Heart left ventricle (tissue), 16 donors: ENCODE results near the gene RTCB. TPM values are rescaled to one million over a fixed set of nuclear protein-coding genes. Genes with fewer than 3 reads are reported as not detected.

Experiments used
- ATAC-seq, 4 donors: fragments of 200-7000 bp; cut with Tn5 transposase; one replicate each; pipeline ENCODE4 v1.9.1; 2020 to 2022; ENCODE audit warnings: moderate library complexity in 4 of 4, mild to moderate bottlenecking in 3 of 4, moderate number of reproducible peaks in 1 of 4
- DNase-seq, 5 donors: peaks; one replicate each; pipeline ENCODE4 v3.0.0-alpha.2; 2020
- H3K27ac ChIP-seq, 12 donors: fragments of 200-600 bp; sonication (generic) in 4 of 12; one replicate each; pipeline versions ENCODE4 v1.5.0 to v1.8.0; 2016 to 2022; ENCODE audit warnings: mild to moderate bottlenecking in 2 of 12
- H3K27me3 ChIP-seq, 9 donors: fragments of 200-600 bp; sonication (generic) in 2 of 9; one replicate each; pipeline versions ENCODE4 v1.5.1 to v1.8.0; 2016 to 2022; ENCODE audit warnings: mild to moderate bottlenecking in 3 of 9
- H3K36me3 ChIP-seq, 9 donors: fragments of 200-600 bp; sonication (generic) in 2 of 9; one replicate each; pipeline versions ENCODE4 v1.5.0 to v1.8.0; 2018 to 2022; ENCODE audit warnings: mild to moderate bottlenecking in 2 of 9
- H3K4me1 ChIP-seq, 12 donors: fragments of 200-600 bp; sonication (generic) in 4 of 12; one replicate each; pipeline versions ENCODE4 v1.5.0 to v1.8.0; 2016 to 2022; ENCODE audit warnings: mild to moderate bottlenecking in 3 of 12
- H3K4me3 ChIP-seq, 12 donors: fragments of 200-600 bp; sonication (generic) in 4 of 12; one replicate each; pipeline versions ENCODE4 v1.5.0 to v1.8.0; 2017 to 2022; ENCODE audit warnings: mild to moderate bottlenecking in 9 of 12, moderate library complexity in 4 of 12
- H3K9me3 ChIP-seq, 12 donors: fragments of 200-600 bp; sonication (generic) in 4 of 12; one replicate each; pipeline versions ENCODE4 v1.5.0 to v1.8.0; 2016 to 2022; ENCODE audit warnings: mild to moderate bottlenecking in 1 of 12
- CTCF ChIP-seq, 12 donors: fragments of 200-600 bp; sonication (generic) in 4 of 12; IDR thresholded peaks; one replicate each; pipeline versions ENCODE4 v1.5.0 to v1.8.0; 2018 to 2022; ENCODE audit warnings: antibody characterized with exemption in 12 of 12, mild to moderate bottlenecking in 5 of 12
- POLR2A ChIP-seq, 2 donors: fragments of 450-650 bp; IDR thresholded peaks; one replicate each; pipeline ENCODE4 v1.6.1; 2017; ENCODE audit warnings: antibody characterized with exemption in 2 of 2, mild to moderate bottlenecking in 2 of 2, moderate library complexity in 2 of 2
- WGBS, 4 donors: extraction: QIAGEN DNeasy Blood & Tissue Kit in 2 of 4; methylation state at CpG; one replicate each; pipeline versions ENCODE4 v1.1.5 to v1.1.7; 2013 to 2018; 5-methylcytosine and 5-hydroxymethylcytosine counted together
- intact Hi-C, 10 donors: fragments of 100-400 bp; cut with DNase I; formaldehyde crosslinking; loops; one replicate each; pipeline versions ENCODE4 v1.11.1 to v1.14.2; 2022
- polyA plus RNA-seq, 2 donors: library from polyadenylated mRNA; stranded (reverse); fragments of 200-250 nt; gene quantifications; one replicate each; pipeline ENCODE4 v1.2.3, GENCODE V29; 2013
- total RNA-seq, 9 donors: library from RNA; depleted of rRNA in 2 of 9; stranded (reverse); fragments of >200 nt in 2 of 9; fragmentation: NEBNext Ultra II Directional in 3 of 9; extraction: Animal tissue kit (Norgen Biotek cat#: 25700) in 3 of 9; gene quantifications; one replicate each; pipeline versions ENCODE4 v1.1.0 to v1.2.4, GENCODE V29; 2016 to 2023
- donor health status: ischemic (EF 13 %, LVEDD 7.1; RV severe dilation, severe dysfunction).
- donor health status: healthy with polysubstance abuse.
- donor health status: DM: no; HTN: yes; CAD: no.
- donor health status: DM: no; HTN: no; CAD: no.
- donor health status: ischemic (EF 25% LVEDD 6.9; RV normal size, moderate dysfunction).
- donor health status: ischemic (EF 25% LVEDD 5.7; RV mildly dilated, moderate dysfunction).
- donor health status: healthy.
- donor health status: DM: yes; HTN: yes; CAD: no.
- donor health status: ischemic (EF 35%, LVEDD 5.7; RV mildly dilated, moderate dysfunction).
- donor health status: nonischemic (EF 11% LVEDD 7.7; RV severe dilation, severe dysfunction).
- donor health status: DM: yes; HTN: yes; CAD: no.
- donor health status: PGD.
- donor health status: ischemic (EF 29% LVEDD 5.4; RV normal size, mild dysfunction).
- donor health status: nonischemic (EF 23%, LVEDD 6.1; RV moderate dilation, normal function).

RTCB gene
- total and polyA plus RNA-seq, 11 donors, result 19.8 to 110 (median 47.1) TPM

- H3K4me1 ChIP-seq, result no peaks in the 10 kb centered on the region
- intact Hi-C loops, result no loop called here
- ATAC-seq, result no peak
- H3K36me3 ChIP-seq, result peaks cover 2 to 100% (median 100%) of the 10 kb centered on the region in 9 donors
- no peak for DNase-seq
- WGBS, 4 donors, result 90 to 94% (median 92%) methylated on average over 5 of the region's 5 CpGs
- TF ChIP-seq POLR2A (IDR thresholded peaks at IDR 0.05), result no peak
- TF ChIP-seq CTCF (IDR thresholded peaks at IDR 0.05), result no peak
- no peaks in the 10 kb centered on the region for H3K27me3 ChIP-seq
- H3K27ac ChIP-seq, result no peak overlapping the region
- no peak overlapping the region for H3K4me3 ChIP-seq
- no peaks in the 10 kb centered on the region for H3K9me3 ChIP-seq
Measured at GRCh38 chr22:32395107-32395506, 16.9 kb downstream of the RTCB start.

GRCh38 chr22:32389685-32390084 is 22.4 kb downstream of the RTCB start:
- Histone ChIP-seq H3K27me3 (no peaks in the 10 kb centered on the region), H3K4me3 (no peak overlapping the region), H3K4me1 (no peaks in the 10 kb centered on the region), H3K27ac (no peak overlapping the region), H3K36me3 (peaks cover 2 to 96% (median 84%) of the 10 kb centered on the region in 9 donors), H3K9me3 (no peaks in the 10 kb centered on the region)
- ATAC-seq (no peak), DNase-seq (no peak)
- TF ChIP-seq CTCF (IDR thresholded peaks at IDR 0.05) (peak in 10 of 12 donors; percentile 10 to 53 (median 30)), POLR2A (IDR thresholded peaks at IDR 0.05) (no peak)
- intact Hi-C loops, result loop anchor here in 1 of 10 donors (10.0 kb wide), 1 partner anchor 285 kb away; no protein-coding TSS in a partner anchor
- WGBS, 4 donors, result 83 to 86% (median 84%) methylated on average over 4 of the region's 4 CpGs

DNA sequence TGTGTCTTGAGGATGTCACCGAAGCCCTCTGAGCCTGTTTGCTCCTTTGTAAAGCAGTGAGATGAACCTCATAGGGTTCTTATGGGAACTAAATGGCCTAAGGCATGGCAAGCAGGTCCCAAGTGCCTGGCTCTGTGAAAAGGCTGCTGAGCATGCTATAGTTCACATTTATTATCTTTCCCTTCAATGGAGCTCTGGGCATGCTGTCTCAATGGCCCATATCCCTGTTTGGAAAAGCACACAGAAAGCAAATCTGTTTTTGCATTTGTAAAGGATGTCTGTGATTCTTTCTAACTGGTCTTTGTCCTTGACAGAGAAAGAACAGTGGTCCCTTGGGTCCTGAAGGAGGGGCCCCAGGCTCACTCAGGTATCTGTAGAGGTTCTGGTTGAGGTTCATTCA is 26.4 kb downstream of the RTCB start:
- no peak for ATAC-seq
- no peak for TF ChIP-seq CTCF (IDR thresholded peaks at IDR 0.05)
- TF ChIP-seq POLR2A (IDR thresholded peaks at IDR 0.05), result no peak
- no peak overlapping the region for H3K27ac ChIP-seq
- H3K27me3 ChIP-seq, result no peaks in the 10 kb centered on the region
- WGBS, 4 donors, result 92 to 100% (median 99%) methylated on average over 1 of the region's 1 CpG
- no peak for DNase-seq
- H3K36me3 ChIP-seq, result peaks cover 2 to 56% (median 47%) of the 10 kb centered on the region in 9 donors
- no peak overlapping the region for H3K4me3 ChIP-seq
- no peaks in the 10 kb centered on the region for H3K4me1 ChIP-seq
- no peaks in the 10 kb centered on the region for H3K9me3 ChIP-seq
- intact Hi-C loops, result loop anchor here in 1 of 10 donors (10.0 kb wide), 1 partner anchor 281 kb away; no protein-coding TSS in a partner anchor

- ATAC-seq (no peak), DNase-seq (no peak)
- 66 to 72% (median 70%) methylated on average over 5 of the region's 5 CpGs for WGBS, 4 donors
- no peaks in the 10 kb centered on the region for H3K4me1 ChIP-seq
- H3K36me3 ChIP-seq, result peaks cover 0 to 9% (median 5%) of the 10 kb centered on the region in 9 donors
- no peak overlapping the region for H3K4me3 ChIP-seq
- no peaks in the 10 kb centered on the region for H3K27me3 ChIP-seq
- H3K27ac ChIP-seq, result no peak overlapping the region
- TF ChIP-seq POLR2A (IDR thresholded peaks at IDR 0.05) (no peak), CTCF (IDR thresholded peaks at IDR 0.05) (no peak)
- intact Hi-C loops, result loop anchor here in 1 of 10 donors (10.0 kb wide), 1 partner anchor 276 kb away; no protein-coding TSS in a partner anchor
- H3K9me3 ChIP-seq, result no peaks in the 10 kb centered on the region
Measured at GRCh38 chr22:32380991-32381390, 31.1 kb downstream of the RTCB start.
